HG03159 (cell line): Measurements from ENCODE around the gene KATNB1.

Experiments
- ATAC-seq: cut with Tn5 transposase; IDR thresholded peaks from one replicate; pipeline ENCODE4 v1.9.1; 2021; ENCODE audit warnings: mild to moderate bottlenecking, moderate library complexity; ENCODE audit not compliant: unreplicated experiment

Gene KATNB1

DNA sequence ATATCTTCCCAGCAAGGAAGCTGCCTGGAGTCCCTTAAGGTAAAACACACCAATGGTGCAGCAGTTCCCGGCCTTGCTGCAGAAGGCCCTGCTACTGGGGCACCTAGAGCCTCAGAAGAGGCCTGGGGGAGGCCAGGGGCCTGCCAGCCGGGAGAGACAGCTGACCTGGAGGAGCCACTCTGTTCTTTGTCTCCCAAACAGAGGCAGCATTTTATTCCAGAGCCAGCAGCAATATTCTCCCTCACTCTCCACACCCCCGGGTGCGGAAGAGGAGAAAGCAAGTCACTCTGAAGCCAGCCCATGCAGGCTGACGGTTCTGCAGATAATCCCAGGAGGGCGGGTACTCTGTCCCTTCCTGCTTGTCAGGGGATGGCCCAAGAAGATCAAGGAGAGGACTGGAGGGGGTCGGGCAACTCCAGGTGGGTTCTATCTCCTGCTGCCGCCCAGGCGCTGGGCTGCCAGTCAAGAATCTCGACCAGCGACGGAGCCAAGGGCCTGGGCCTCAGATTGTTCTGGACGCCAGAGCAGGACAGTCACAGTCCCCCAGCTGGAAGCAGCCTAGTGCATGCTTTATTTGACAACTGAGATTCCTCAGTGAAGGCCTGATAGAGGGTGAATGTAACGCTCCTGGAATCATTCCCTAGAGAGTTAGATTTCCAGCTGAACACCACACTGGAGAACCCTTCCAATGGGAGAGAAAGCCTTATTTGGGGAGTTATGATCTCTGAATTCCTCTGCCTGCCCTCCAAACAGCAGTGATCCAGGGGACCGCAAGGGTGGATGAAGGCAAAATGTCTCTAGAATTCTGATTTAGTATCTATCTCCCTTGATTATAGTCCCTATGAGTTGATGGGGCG lies 67.8 kb downstream of the KATNB1 start:
- ATAC-seq, result no peak

GRCh38 chr16:57804111-57804837 lies 68.7 kb downstream of the KATNB1 start:
- no peak for ATAC-seq

- ATAC-seq, result no peak
Observed at GRCh38 chr16:57805176-57805575, 69.6 kb downstream of the KATNB1 start.
